Stimulated activated CD4-positive, alpha-beta T cell treated with anti-CD3 and anti-CD28 coated beads, Interleukin-1b, Interleukin-23, amount 100 ng/mL, for 4 hours (primary cell): ENCODE data around the gene PARD3B.

Source experiments
- DNase-seq, 2 donors: peaks; one replicate each; pipeline ENCODE4 v3.0.0-alpha.2; 2020; ENCODE audit warnings: low read depth in 2 of 2

Gene PARD3B

DNA sequence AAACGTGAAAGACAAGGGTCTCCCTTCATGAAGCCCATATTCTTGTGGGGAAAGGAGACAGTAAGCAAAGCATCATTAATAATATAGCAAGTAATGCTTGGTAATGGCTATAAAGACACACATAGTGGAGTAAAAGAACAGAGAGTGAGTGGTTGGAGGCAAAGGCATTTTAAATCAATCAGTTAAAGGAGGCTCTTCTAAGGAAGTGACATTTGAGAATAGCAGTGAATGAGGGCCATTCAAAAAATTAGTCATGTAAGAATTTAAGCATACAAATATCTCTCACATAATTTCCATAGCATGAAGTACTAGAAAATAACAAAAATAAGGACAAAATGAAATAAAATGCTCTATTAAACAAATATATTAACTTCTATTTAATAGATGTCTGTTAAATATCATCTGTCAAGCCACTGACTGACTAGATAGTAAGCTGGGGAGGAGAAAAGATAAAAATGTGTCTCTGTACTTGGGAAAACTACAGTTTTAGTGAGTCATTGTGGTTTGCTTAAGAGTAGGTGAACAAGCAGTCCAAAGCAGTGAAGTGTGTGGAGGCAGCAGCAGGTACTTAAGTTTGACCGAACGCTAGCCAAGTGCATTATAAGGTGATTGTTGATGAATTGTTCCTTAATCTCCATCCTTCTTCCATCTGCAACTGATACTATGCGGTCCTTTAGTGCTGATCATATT, 160.1 kb downstream of the PARD3B start:
- DNase-seq, result no peak

DNA sequence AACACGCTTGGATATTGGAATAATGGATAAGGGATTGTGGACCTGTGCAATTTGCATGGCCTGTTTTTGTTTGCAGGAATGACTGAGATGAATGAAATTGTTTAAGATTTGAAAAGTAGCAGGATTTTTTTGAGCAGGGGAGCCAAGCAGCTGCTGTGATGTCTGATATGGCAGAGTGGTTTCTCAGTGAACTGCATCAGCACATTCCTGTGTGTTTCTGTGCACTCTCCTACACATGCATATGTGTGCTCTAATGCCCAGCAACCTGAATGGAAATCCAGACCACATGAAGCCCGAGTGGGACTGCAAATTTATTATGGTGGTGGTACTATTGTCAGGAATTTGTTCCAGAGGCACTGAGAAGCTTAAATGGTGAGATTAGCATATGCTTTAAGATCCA, 161.7 kb downstream of the PARD3B start:
- DNase-seq, result no peak

DNA sequence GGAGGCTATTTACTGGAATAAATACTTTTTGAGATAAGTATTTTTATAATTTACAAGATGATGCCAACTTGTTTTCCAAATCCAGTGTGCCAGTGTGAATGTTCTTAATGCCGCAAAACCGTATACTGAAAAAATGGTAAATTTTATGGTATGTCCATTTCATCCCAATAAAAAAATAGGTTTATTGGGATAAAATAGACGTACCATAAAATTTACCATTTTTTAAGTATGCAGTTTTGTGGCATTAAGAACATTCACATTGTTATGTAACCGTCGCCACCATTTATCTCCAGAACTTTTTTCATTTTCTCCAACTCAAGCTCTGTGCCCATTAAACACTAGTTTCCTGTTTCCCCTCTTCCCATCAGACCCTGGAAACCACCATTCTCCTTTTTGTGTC, 167.9 kb downstream of the PARD3B start:
- DNase-seq, result no peak

DNA sequence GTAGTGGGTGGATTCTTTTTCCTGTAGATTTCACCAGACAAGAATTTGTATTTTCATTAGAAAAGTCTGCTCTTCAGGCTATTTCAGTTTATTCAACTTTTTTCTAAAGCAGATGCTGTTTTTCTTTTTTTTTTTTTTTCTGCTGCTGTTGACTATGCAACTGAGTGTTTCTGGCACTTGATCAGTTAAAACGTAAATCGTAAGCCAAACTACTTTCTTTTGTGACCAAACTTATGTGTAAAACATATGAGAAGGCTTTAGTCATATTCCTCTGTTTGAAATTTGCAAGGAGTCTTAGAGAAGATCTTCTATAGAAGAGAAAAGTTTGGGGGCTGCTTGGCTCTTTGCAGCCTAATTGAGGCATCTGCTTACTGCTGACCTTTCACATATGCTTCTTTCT, 170.1 kb downstream of the PARD3B start:
- DNase-seq, result no peak

DNA sequence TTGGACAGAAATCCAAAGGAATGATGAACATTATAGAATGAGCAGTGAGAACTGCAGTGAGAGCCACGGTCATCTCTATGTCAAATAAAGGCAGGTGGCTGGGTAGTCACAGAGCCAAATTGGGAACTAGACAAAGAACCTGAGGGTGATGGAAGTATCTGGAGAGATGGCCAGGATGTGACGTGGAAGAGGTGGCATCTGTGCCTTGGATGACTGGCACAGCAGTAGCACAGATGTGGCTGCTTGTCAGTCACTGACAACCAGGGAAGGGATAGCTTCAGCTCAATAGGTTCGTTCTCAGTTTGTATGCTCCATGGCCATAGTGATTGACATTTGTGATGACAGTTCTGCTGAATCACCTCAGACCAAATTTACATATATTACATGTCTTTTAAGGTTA, 172.3 kb downstream of the PARD3B start:
- DNase-seq, result no peak

DNA sequence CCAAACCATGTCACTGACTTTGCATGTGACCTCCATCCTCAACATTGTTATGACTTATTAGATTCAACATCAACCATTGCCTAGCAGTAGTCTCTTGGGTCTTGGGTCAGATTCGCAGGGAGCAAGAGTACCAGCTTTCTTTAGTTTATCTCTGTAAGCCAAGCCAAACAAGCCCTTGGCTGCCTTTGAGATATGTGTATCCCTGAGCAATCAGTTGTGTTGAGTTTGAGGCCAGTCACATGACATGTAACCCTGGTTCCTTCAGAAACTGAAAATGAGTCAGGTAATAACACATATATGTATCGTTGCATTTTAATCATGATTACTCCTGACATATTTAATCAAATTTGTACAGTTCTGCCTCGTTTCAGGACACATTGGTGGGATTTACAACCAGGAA, 173.3 kb downstream of the PARD3B start:
- no peak for DNase-seq

DNA sequence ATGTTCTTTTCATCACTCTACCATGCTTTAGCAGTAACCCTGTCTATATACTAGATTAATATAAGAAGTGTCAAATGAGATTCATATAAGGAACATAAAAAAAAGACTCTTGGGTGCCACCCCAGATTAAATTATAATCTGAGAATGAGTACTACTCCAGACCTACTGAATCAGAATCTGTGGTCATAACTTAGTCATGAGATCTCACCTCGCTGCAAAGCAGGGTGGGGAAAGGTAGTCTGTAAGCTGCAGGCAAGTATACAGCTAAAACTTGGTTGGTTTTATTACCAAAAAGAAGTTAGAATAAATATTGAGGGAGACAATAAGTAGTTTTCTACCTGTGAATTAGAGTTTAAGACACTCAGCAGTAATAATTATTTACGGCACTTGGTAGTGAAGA, 175.6 kb downstream of the PARD3B start:
- no peak for DNase-seq

DNA sequence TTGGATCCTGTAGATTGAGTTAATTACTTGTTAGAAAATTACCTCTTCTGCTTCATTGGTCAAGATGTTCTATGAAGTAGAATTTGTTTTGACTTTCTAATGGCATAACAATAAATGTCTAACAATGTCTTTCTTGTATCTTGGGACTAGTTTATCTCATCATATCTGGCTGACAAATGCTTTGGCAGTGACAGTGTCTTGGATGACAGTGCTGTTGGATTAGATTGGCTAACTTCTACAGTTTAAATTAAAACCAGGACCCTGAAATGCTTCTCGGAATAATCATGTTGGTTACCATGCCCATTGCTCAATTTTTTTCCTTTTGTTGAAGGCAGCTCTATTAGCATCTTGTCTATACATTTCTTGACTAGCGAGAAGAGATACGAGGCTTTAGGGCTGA, 176.9 kb downstream of the PARD3B start:
- no peak for DNase-seq

DNA sequence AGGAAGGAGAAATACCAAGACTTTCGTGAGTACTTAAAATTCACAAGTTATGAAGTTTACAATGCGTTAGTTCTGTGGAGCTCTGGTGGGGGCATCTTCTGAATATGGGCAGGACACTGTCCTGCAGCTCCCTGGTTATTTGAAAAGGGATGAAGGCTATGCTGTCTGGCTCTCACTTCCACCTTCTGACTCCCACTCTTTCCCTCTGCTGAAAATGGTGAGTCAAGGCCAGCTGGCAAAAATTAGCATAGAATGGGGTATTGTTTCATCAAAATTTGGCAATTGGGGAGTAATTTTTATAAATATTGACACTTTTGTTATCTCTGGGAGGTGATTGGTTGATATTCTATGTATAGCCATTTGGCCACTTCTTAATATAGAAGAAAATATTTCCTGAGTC, 177.4 kb downstream of the PARD3B start:
- DNase-seq, result no peak

DNA sequence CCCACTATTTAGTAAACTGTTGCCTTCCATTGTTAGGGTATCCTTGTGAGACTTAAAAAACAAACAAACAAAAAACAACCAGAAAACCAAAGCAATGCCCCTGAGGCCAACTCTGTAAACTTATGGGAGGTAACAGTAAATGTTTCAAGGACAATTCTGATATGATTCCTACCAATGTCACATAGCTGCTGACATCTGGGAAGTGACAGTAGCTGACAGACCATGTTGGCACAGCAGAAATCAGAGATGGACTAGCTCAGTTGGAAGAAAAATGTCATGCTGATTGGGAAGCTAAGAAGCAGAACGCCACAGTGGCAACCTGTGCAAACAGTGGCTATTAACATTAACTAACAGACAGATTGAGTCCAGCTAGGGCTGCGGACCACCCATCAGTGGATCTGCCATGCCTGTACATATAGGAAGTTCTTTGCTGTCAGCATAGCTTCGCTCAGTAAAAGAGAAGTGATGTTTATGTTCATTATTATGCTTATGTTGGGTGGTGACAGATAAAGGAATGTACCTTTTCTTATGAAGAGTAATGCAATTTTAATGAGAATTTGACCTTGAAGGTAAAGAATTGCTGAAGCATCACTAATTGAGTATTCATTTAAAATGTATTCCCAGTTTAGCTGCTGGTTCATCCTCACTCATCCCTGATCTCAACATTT, 180.6 kb downstream of the PARD3B start:
- DNase-seq, result no peak

DNA sequence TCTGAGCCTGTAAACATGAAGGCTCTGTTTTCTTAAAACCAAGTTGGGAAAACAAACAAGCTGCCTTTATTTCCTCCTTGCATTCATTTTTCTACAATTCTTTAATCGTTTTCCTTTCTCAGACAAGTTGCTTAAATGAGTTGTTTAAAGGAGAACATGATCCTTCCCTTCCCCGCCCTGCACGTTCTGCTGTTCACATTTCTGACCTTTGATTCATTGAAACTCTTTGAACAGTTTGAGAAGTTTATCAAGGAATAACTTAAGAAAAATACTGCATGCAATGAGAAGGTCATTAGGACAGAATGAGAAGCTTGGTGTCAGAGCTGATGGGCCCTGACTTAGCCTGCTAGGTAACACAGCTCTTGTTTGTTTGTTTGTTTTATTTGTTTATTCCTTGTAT, 181.6 kb downstream of the PARD3B start:
- no peak for DNase-seq

DNA sequence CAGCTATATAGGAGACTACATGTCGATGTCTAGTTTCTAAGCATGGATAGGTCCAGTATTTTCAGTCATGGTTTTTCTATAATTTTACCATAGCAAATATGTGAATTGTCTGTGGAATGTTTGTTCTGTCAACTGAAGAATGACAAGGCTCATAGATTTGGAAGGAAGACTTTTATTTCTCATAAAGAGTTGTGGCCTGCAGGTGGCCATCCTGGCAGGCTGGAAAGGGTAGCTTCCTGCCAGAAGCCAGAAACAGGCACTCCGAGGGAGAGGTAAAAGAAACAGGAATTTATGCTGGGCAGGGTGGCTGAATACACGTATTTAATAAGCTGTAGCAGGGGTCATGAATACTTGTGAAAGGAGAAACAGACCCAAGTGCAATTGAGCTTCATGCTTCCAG, 182.1 kb downstream of the PARD3B start:
- no peak for DNase-seq

DNA sequence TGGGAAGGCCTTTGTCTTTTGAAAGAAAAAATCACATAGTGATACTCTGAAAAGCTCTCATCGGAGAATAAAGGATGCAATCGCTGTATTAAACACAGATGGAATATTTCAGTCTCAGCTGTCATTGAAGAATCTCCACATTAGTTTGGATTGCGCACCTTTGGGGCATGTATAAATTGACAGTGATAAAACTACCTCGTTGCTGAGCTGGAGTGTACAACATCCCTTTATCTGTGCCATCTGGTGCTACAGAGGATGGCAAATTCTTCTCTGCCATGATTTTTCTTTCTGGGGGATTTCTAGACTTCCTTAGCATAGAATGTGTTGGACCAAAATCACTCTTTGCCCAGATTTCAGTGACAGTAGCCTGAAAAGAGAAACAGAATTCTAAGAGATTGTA, 185.3 kb downstream of the PARD3B start:
- DNase-seq, result no peak

DNA sequence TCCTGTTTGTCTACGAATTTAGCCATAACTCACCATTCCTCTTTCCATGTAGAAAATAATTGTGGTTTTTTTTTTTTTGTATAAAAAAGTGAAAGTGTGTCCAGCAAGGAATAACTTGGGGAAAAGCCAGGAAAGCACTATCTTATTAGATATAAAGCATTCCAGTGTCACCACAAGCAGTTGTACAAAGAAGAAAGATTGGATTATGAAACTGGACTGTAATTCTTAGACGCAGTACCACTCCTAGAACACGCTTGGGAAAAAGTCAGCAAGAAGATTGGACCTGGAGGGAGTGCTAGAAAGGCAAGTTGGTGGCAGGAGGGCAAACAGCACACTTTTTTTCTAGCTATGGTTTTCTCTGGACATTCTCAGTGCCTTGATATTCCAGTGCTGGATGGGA, 186.7 kb downstream of the PARD3B start:
- no peak for DNase-seq

DNA sequence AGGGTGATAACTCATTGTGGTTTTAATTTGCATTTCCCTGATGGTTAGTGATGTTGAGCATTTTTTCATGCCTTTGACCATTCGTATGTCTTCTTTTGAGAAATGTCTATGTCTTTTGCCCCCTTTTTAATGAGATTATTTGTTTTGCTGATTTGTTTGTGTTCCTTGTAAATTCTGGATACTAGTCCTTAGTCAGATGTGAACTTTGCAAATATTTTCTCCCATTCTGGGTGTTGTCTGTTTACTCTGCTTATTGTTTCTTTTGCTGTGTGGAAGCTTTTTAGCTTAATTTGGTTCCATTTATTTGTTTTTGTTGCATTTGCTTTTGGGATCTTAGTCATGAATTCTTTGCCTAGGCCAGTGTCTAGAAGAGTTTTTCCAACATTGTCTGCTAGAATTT, 192.0 kb downstream of the PARD3B start:
- no peak for DNase-seq

DNA sequence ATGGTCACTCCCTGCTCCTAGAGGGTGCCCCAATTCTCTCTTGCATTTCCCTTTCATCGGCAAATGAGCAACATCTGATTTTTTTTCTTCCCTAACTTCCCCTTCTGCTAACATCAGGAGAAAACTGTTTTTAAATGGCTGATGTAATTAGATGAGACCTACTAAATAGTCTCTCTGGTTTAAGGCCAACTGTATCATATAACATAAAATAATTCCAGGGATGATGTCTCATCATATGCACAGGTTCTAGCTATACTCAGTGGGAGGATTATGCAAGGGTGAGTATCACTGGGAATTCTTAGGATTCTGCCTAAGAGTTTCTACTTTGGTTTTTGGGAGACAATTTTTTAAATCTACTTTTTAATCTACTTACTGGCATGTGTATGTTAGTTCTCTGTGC, 193.4 kb downstream of the PARD3B start:
- DNase-seq, result no peak

DNA sequence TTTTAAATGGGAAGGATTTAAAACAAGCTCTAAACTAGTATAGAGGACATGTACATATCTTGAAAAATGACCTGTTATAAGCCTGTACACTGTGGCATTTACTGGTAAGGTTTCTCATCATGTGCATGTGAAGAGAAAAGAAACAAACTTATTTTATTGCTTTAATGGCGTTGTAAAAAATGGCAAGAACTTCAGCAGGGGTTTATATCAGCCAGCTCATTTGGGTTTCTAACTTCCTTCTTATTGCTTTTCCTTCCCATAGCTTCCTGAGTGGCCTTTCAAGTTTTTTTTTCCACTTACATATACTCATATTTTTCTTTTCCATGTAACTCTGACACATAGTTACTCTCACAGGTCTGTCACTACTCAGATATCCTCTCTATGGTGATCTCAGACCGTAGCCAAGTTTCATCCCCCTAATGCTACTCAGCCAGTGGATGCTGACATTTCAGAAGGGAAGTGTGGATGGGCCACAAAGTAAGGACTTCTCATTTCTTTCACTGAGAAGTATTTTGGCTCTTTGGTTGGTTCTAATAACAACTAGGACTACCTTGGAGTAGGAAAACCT, 198.2 kb downstream of the PARD3B start:
- DNase-seq, result no peak

DNA sequence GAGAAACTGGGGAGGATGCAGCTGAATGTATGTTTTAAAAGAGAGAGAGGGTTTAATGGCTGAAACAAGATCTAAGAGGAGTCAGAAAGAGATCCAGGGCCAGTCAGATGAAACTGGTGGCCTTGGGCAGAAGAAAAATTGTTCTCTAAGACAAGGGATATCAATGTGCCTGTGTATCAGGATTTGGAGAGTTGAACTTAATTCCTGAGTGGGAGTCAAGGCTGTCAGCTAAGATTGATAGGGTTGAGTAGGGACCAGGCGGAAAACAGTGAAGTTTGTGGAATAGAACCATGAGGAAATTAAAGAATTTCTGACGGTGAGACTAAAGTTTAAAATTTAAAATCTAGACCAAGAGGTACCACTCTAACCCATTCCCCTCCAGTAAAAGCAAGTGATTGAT, 199.2 kb downstream of the PARD3B start:
- DNase-seq, result no peak

DNA sequence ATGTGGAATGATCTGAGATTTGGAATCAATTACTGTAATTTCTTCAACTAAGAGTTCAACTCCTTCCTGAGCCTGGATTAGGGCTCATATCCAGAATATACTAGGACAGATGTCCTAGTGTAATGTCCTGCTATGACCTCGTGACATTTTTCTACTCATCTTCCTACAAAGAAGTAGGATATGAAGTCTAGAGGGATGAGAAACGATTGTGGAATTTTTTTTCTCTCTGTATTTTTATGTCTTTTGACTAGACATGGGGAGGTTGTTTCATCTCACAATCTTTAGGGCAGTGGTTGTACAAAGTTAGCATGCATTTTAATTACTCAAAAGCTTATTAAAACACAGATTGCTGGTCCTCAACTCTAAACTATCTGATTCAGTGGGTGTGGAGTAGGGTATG, 203.0 kb downstream of the PARD3B start:
- no peak for DNase-seq

DNA sequence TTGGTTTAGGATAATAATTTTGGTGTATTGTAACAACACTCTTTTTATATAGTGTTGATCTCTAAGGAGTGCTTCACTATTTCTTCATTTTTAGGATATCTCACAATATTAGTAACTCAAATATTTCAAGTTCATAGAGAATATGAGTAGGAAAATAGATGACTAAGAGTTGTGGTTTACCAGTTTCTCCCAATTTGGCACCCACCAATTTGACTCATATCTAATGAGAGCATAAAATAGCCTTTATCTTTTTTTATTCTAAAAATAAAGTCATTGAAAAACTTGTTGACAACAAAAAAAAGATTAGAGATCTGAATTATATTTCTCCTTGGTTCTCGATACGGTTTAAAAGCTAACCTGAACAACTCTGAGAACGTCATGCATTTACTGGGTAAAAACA, 204.0 kb downstream of the PARD3B start:
- no peak for DNase-seq

DNA sequence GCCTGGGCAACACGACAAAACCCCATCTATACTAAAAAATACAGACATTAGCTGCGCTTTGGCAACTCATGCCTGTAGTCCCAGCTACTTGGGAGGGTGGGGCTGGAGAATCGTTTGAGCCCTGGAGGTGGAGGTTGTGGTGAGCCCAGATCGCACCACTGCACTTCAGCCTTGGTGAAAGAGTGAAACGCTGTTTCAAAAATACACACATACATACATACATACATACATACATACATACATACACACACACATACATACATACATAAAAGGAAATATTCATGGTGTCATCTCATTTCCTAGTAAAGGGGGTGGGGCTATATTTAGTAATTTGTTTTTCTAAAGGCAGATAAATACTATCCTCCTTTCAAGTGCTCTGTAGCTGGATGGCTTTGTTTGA, 205.1 kb downstream of the PARD3B start:
- no peak for DNase-seq

DNA sequence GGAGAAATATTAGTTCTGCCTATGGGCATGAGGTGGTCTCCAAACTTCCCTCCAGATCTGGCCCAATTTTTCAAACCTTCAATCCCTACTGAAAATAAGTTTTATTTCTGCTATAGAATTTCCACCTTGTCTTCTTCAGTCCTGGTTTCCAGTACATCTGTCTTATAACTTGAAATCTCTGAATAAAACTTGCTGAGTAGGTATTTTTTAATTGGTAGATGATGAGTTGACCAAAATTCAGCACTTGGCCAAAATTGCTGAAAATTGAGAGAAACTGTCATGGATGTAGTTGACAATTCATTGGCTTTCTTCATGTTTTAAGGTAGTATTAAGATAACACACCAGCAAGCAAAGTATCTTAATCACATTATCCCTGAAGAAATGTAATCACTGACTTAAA, 206.2 kb downstream of the PARD3B start:
- no peak for DNase-seq

DNA sequence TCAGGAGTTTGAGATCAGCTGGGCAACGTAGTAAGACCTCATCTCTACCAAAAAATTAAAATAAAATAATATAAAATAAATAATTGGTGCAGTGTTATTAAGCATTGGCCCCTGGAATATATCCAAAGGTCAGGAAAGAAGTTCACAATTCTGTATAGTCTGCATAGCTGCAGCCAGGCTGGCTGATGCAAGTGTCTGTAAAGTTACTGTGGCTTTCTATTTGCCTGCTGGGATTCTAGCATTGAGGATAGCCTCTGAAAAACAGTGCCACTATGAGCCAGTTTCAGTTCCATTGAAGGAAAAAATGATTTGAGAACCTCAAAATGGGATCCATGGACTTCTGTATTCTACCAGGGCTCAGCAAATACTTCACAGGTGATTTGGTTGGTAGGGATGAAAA, 208.6 kb downstream of the PARD3B start:
- DNase-seq, result no peak

DNA sequence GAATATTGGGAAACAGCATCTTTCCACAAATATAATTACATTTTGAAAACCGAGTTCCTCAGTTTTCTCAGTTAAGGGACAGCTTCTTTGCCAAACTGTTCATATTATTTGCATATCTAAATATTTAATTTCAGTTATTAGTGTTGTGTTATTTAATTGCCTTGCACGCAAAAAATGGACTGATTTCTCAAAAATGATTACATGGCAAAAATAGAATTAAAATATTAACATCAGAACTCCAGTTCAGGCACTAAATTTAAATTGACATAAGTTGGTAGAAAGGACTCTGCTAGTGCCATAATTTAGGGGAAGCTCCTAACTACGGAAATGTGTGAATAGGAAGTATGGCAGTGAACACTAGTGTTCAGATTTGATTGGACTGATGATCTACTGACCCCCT, 209.6 kb downstream of the PARD3B start:
- DNase-seq, result no peak
